Astrocyte (in vitro differentiated cells and primary cell): Measurements from ENCODE around the gene DEFB118. TPM values are rescaled to one million over a fixed set of nuclear protein-coding genes. Genes with fewer than 3 reads are reported as not detected.
"Not testable (repeated sequence)": the region's sequence is repeated elsewhere in the genome, so short reads cannot be mapped to it uniquely, and the experiment has no call there.

ENCODE experiments used
- DNase-seq: peaks from one replicate; pipeline ENCODE4 v3.0.0-alpha.2; 2010; ENCODE audit warnings: low read depth
- FAIRE-seq: peaks from 2 replicates; lab custom pipeline; 2011; peaks lifted over from hg19 to GRCh38; lab: Jason Lieb, UNC
- H2AFZ ChIP-seq: 2 replicates; pipeline ENCODE4 v1.6.0; 2012; ENCODE audit warnings: low read depth, low read length, inconsistent platforms
- H3K27ac ChIP-seq: 2 replicates; pipeline ENCODE4 v1.5.1; 2011; ENCODE audit warnings: low read depth, low read length, inconsistent platforms
- H3K27me3 ChIP-seq: 2 replicates; pipeline ENCODE4 v1.6.0; 2011; ENCODE audit warnings: low read length, inconsistent platforms; ENCODE audit not compliant: insufficient read depth
- H3K36me3 ChIP-seq: 2 replicates; pipeline ENCODE4 v1.5.1; 2011; ENCODE audit warnings: low read length, inconsistent platforms; ENCODE audit not compliant: insufficient read depth
- H3K4me1 ChIP-seq: 2 replicates; pipeline ENCODE4 v1.5.1; 2011; ENCODE audit warnings: low read length, inconsistent platforms; ENCODE audit not compliant: insufficient read depth
- H3K4me2 ChIP-seq: 2 replicates; pipeline ENCODE4 v1.6.0; 2012; ENCODE audit warnings: low read length, inconsistent platforms
- H3K4me3 ChIP-seq: 2 replicates; pipeline ENCODE4 v1.5.1; 2011; ENCODE audit warnings: low read depth, mild to moderate bottlenecking, low read length, inconsistent platforms; ENCODE audit not compliant: insufficient read depth
- H3K79me2 ChIP-seq: 2 replicates; pipeline ENCODE4 v1.6.0; 2012; ENCODE audit warnings: mild to moderate bottlenecking, low read length, inconsistent platforms; ENCODE audit not compliant: insufficient read depth
- H3K9ac ChIP-seq: 2 replicates; pipeline ENCODE4 v1.6.0; 2012; ENCODE audit warnings: mild to moderate bottlenecking, low read length, inconsistent platforms
- H3K9me3 ChIP-seq: 2 replicates; pipeline ENCODE4 v1.5.1; 2012; ENCODE audit warnings: low read depth, mild to moderate bottlenecking, low read length, inconsistent platforms; ENCODE audit not compliant: insufficient read depth
- H4K20me1 ChIP-seq: 2 replicates; pipeline ENCODE4 v1.6.0; 2012; ENCODE audit warnings: low read length, inconsistent platforms; ENCODE audit not compliant: insufficient read depth
- H3K27ac Mint-ChIP-seq: one replicate; pipeline ENCODE4 v1.8.0; 2021; ENCODE audit warnings: mild to moderate bottlenecking, mixed read lengths; ENCODE audit not compliant: unreplicated experiment
- H3K27me3 Mint-ChIP-seq: one replicate; pipeline ENCODE4 v1.8.0; 2021; ENCODE audit warnings: low read depth, mixed read lengths; ENCODE audit not compliant: unreplicated experiment
- H3K36me3 Mint-ChIP-seq: one replicate; pipeline ENCODE4 v1.8.0; 2021; ENCODE audit warnings: low read depth, mixed read lengths; ENCODE audit not compliant: unreplicated experiment
- H3K4me1 Mint-ChIP-seq: one replicate; pipeline ENCODE4 v1.8.0; 2021; ENCODE audit warnings: low read depth, mixed read lengths; ENCODE audit not compliant: unreplicated experiment
- H3K4me3 Mint-ChIP-seq: one replicate; pipeline ENCODE4 v1.8.0; 2021; ENCODE audit warnings: mild to moderate bottlenecking, moderate library complexity, mixed read lengths; ENCODE audit not compliant: unreplicated experiment
- H3K9me3 Mint-ChIP-seq: one replicate; pipeline ENCODE4 v1.8.0; 2021; ENCODE audit warnings: mild to moderate bottlenecking, mixed read lengths; ENCODE audit not compliant: unreplicated experiment
- EZH2 ChIP-seq: IDR thresholded peaks from 2 replicates; pipeline ENCODE4 v1.6.1; 2012; ENCODE audit warnings: mild to moderate bottlenecking, low read length, inconsistent platforms; ENCODE audit not compliant: insufficient read depth
- total RNA-seq: library from RNA; stranded (reverse); gene quantifications from 2 replicates; pipeline ENCODE4 v1.2.1, GENCODE V29; 2021
- TF ChIP-seq, protein P1 (sequence below): IDR thresholded peaks from 2 replicates; pipeline ENCODE4 v1.5.1; 2011; ENCODE audit warnings: low read depth, mild to moderate bottlenecking, inconsistent platforms, low read length, moderate library complexity; ENCODE audit not compliant: insufficient read depth

Gene DEFB118
- total RNA-seq, 1 donor from 2014 or later = not detected

DNA sequence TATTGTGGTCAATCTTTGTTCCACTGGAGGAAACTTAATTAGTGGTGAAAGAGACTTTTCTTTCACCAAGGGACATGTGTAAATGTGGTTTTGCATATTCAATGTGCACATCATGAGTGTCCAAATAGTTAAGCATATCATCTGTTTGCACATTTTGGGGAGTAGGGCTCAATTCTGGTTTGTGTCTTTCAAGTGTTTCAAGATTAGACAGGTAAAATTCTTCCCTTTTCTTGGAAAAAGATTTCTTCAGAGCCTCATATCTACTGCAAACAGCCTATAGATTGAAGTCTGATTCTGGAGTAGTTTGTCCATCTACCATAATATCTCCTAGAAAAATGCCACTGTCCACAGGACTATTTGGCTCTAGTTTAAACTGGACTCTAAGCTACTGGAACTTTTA is 26.9 kb upstream of the DEFB118 start:
- Histone ChIP-seq H3K79me2 (no peaks in the 10 kb centered on the region), H2AFZ (no peak overlapping the region), H3K36me3 (no peaks in the 10 kb centered on the region), H3K9me3 (peaks cover 3% of the 10 kb centered on the region), H3K9ac (no peak overlapping the region), H3K27ac (no peak overlapping the region), H4K20me1 (no peaks in the 10 kb centered on the region), H3K4me3 (no peak overlapping the region), H3K27me3 (no peaks in the 10 kb centered on the region), H3K4me2 (no peak overlapping the region), H3K4me1 (no peaks in the 10 kb centered on the region)
- Mint-ChIP-seq H3K9me3 (peaks cover 12% of the 10 kb centered on the region), H3K36me3 (no peaks in the 10 kb centered on the region), H3K27me3 (no peaks in the 10 kb centered on the region), H3K4me1 (no peaks in the 10 kb centered on the region), H3K4me3 (no peak overlapping the region), H3K27ac (no peak overlapping the region)
- DNase-seq = no peak
- no peak for FAIRE-seq
- TF ChIP-seq, protein P1, sequence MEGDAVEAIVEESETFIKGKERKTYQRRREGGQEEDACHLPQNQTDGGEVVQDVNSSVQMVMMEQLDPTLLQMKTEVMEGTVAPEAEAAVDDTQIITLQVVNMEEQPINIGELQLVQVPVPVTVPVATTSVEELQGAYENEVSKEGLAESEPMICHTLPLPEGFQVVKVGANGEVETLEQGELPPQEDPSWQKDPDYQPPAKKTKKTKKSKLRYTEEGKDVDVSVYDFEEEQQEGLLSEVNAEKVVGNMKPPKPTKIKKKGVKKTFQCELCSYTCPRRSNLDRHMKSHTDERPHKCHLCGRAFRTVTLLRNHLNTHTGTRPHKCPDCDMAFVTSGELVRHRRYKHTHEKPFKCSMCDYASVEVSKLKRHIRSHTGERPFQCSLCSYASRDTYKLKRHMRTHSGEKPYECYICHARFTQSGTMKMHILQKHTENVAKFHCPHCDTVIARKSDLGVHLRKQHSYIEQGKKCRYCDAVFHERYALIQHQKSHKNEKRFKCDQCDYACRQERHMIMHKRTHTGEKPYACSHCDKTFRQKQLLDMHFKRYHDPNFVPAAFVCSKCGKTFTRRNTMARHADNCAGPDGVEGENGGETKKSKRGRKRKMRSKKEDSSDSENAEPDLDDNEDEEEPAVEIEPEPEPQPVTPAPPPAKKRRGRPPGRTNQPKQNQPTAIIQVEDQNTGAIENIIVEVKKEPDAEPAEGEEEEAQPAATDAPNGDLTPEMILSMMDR = no peak
- no peak for TF ChIP-seq EZH2

DNA sequence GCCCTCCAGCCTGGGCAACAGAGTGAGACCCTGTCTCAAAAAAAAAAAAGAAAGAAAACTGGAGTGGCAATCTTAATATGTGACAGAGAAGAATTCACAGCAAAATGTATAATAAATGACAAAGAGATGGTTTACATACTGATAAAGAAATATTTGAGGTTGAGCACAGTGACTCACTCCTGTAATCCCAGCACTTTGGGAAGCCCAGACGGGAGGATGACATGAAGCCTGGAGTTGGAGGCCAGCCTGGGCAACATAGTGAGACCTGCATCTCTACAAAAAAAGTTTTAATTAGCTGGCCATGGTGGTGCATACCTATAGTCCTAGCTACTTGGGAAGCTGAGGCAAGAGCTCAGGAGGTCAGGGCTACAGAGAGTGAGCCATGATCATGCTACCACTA is 12.4 kb upstream of the DEFB118 start:
- Mint-ChIP-seq H3K4me3 (no peak overlapping the region), H3K36me3 (no peaks in the 10 kb centered on the region), H3K9me3 (peaks cover 3% of the 10 kb centered on the region), H3K27me3 (no peaks in the 10 kb centered on the region), H3K4me1 (no peaks in the 10 kb centered on the region), H3K27ac (no peak overlapping the region)
- Histone ChIP-seq H3K4me2 (no peak overlapping the region), H3K79me2 (no peaks in the 10 kb centered on the region), H2AFZ (no peak overlapping the region), H3K4me1 (no peaks in the 10 kb centered on the region), H4K20me1 (no peaks in the 10 kb centered on the region), H3K27ac (no peak overlapping the region), H3K4me3 (no peak overlapping the region), H3K36me3 (no peaks in the 10 kb centered on the region), H3K9ac (no peak overlapping the region), H3K27me3 (no peaks in the 10 kb centered on the region), H3K9me3 (peaks cover 7% of the 10 kb centered on the region)
- DNase-seq (no peak), FAIRE-seq (no peak)
- TF ChIP-seq EZH2 = no peak
- TF ChIP-seq, protein P1 = no peak

DNA sequence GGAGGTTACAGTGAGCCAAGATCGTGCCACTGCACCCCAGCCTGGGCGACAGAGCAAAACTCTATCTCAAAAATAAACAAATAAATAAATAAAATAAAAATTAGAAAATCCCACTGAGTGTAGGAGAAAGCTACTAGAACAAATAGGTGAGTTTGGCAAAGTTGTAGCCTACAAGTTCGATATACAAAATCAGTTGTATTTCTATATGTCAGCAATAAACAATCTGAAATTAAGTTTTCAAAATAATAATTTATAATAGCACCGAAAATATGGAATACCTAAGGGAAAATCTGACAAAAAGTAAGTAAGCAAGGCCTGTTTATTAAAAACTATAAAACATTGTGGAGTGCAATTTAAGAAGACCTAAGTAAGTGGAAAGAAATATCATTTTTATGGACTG is 5.1 kb upstream of the DEFB118 start:
- no peaks in the 10 kb centered on the region for H3K36me3 Mint-ChIP-seq
- no peaks in the 10 kb centered on the region for H3K4me1 Mint-ChIP-seq
- Histone ChIP-seq H3K27me3 (no peaks in the 10 kb centered on the region), H4K20me1 (no peaks in the 10 kb centered on the region), H3K4me2 (no peak overlapping the region), H3K9me3 (peaks cover 3% of the 10 kb centered on the region), H3K9ac (no peak overlapping the region), H2AFZ (no peak overlapping the region), H3K36me3 (no peaks in the 10 kb centered on the region), H3K4me3 (no peak overlapping the region), H3K27ac (no peak overlapping the region), H3K4me1 (no peaks in the 10 kb centered on the region), H3K79me2 (no peaks in the 10 kb centered on the region)
- no peaks in the 10 kb centered on the region for H3K27me3 Mint-ChIP-seq
- TF ChIP-seq EZH2 = no peak
- TF ChIP-seq, protein P1 = no peak
- DNase-seq (no peak), FAIRE-seq (no peak)
- peaks cover 13% of the 10 kb centered on the region for H3K9me3 Mint-ChIP-seq
- no peak overlapping the region for H3K27ac Mint-ChIP-seq
- no peak overlapping the region for H3K4me3 Mint-ChIP-seq

DNA sequence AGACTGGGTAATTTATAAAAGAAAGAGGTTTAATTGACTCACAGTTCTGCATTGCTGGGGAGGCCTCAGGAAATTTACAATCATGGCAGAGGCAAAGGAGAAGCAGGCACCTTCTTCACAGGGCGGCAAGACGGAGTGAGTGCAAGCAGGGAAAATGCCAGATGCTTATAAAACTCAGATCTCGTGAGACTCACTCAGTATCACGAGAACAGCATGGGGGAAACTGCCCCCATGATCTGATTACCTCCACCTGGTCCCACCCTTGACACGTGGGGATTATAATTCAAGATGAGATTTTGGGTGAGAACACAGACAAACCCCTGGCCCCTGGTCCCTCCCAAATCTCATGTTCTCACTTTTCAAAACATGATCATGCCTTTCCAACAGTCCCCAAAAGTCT is 4.1 kb upstream of the DEFB118 start:
- not testable (repeated sequence) for H2AFZ ChIP-seq, H3K27ac ChIP-seq, H3K4me1 Mint-ChIP-seq, H3K27me3 ChIP-seq, DNase-seq, H3K27ac Mint-ChIP-seq, H3K9ac ChIP-seq, H3K9me3 ChIP-seq, H3K4me3 ChIP-seq, H3K36me3 ChIP-seq, FAIRE-seq, H3K36me3 Mint-ChIP-seq, H3K27me3 Mint-ChIP-seq, H4K20me1 ChIP-seq, H3K4me2 ChIP-seq, H3K4me1 ChIP-seq, H3K4me3 Mint-ChIP-seq, H3K79me2 ChIP-seq
- peaks cover 13% of the 10 kb centered on the region for H3K9me3 Mint-ChIP-seq
